Keratinocyte (primary cell): ENCODE measurements around the gene URM1. TPM values are rescaled to one million over a fixed set of nuclear protein-coding genes. Genes with fewer than 3 reads are reported as not detected.
A peak's percentile ranks its signal among the peaks of the same experiment; 100 is the strongest.

Source experiments
- DNase-seq: peaks from one replicate; pipeline ENCODE4 v3.0.0-alpha.2; 2011; ENCODE audit warnings: low read depth, missing footprints, low spot score
- FAIRE-seq: peaks from 2 replicates; lab custom pipeline; 2011; peaks lifted over from hg19 to GRCh38; lab: Jason Lieb, UNC
- H2AFZ ChIP-seq: 2 replicates; pipeline ENCODE4 v1.6.0; 2012; ENCODE audit warnings: low read length, control low read depth, inconsistent platforms; ENCODE audit not compliant: control insufficient read depth
- H3K27ac ChIP-seq: 2 replicates; pipeline ENCODE4 v1.5.1; 2011; ENCODE audit warnings: low read length; ENCODE audit not compliant: control insufficient read depth, insufficient read depth
- H3K27me3 ChIP-seq: 3 replicates; pipeline ENCODE4 v1.6.0; 2011; ENCODE audit warnings: low read length; ENCODE audit not compliant: control insufficient read depth, insufficient read depth; ENCODE audit errors: extremely low read depth
- H3K36me3 ChIP-seq, 2 experiments: 2 replicates in 1 of 2; 3 replicates in 1 of 2; pipeline ENCODE4 v1.5.1; 2011; ENCODE audit warnings: low read length in 2 of 2, mild to moderate bottlenecking in 1 of 2; ENCODE audit not compliant: control insufficient read depth in 2 of 2, insufficient read depth in 2 of 2; ENCODE audit errors: extremely low read depth in 1 of 2
- H3K4me1 ChIP-seq: 3 replicates; pipeline ENCODE4 v1.5.1; 2011; ENCODE audit warnings: low read length; ENCODE audit not compliant: control insufficient read depth, insufficient read depth; ENCODE audit errors: extremely low read depth
- H3K4me2 ChIP-seq: 3 replicates; pipeline ENCODE4 v1.6.0; 2011; ENCODE audit warnings: low read depth, low read length; ENCODE audit not compliant: control insufficient read depth, insufficient read depth; ENCODE audit errors: extremely low read depth
- H3K4me3 ChIP-seq, 3 experiments: fragments of 200-600 bp in 1 of 3; sonication (generic) in 1 of 3; 2 replicates in 2 of 3; 3 replicates in 1 of 3; pipeline ENCODE4 v1.5.1; 2011 to 2016; ENCODE audit warnings: low read length in 3 of 3, mild to moderate bottlenecking in 3 of 3, control low read depth in 2 of 3, inconsistent platforms in 1 of 3, low read depth in 1 of 3, mixed read lengths in 1 of 3, mixed run types in 1 of 3, moderate library complexity in 1 of 3; ENCODE audit not compliant: control insufficient read depth in 2 of 3, insufficient read depth in 2 of 3; ENCODE audit errors: extremely low read depth in 1 of 3
- H3K79me2 ChIP-seq: 2 replicates; pipeline ENCODE4 v1.6.0; 2012; ENCODE audit warnings: low read length; ENCODE audit not compliant: control insufficient read depth, insufficient read depth
- H3K9ac ChIP-seq: 3 replicates; pipeline ENCODE4 v1.6.0; 2011; ENCODE audit warnings: low read length; ENCODE audit not compliant: control insufficient read depth, insufficient read depth; ENCODE audit errors: extremely low read depth
- H3K9me1 ChIP-seq: 3 replicates; pipeline ENCODE4 v1.6.0; 2011; ENCODE audit warnings: low read length; ENCODE audit not compliant: control insufficient read depth, insufficient read depth; ENCODE audit errors: extremely low read depth
- H3K9me3 ChIP-seq: 2 replicates; pipeline ENCODE4 v1.5.1; 2012; ENCODE audit warnings: low read depth, low read length; ENCODE audit not compliant: control insufficient read depth
- H4K20me1 ChIP-seq: 3 replicates; pipeline ENCODE4 v1.6.0; 2011; ENCODE audit warnings: low read length; ENCODE audit not compliant: control insufficient read depth, insufficient read depth; ENCODE audit errors: extremely low read depth
- EZH2 ChIP-seq: IDR thresholded peaks from one replicate; pipeline ENCODE4 v1.6.1; 2012; ENCODE audit warnings: inconsistent platforms, mild to moderate bottlenecking, low read length, moderate library complexity
- dilution Hi-C: fragments of 300-500 bp; cut with MboI; formaldehyde crosslinking; loops from one replicate; pipeline ENCODE4 v1.7.0; 2020; ENCODE audit warnings: low sequenced_read_pairs; ENCODE audit not compliant: extremely low pct_ligation_motif_present
- polyA plus RNA-seq, 5 experiments: library from polyadenylated mRNA; depleted of rRNA in 3 of 5; stranded (reverse) in 3 of 5; stranded (forward) in 1 of 5; unstranded in 1 of 5; fragments of >200 nt; gene quantifications; 1 replicate in 1 of 5; 2 replicates in 3 of 5; 3 replicates in 1 of 5; pipeline versions ENCODE4 v1.2.1 to v1.2.3, GENCODE V29; 2011 to 2012; ENCODE audit warnings: missing spikeins in 2 of 5, low read depth in 1 of 5, low replicate concordance in 1 of 5
- TF ChIP-seq, protein P1 (sequence below), 3 experiments: IDR thresholded peaks in 1 of 3; conservative IDR thresholded peaks in 1 of 3; optimal IDR thresholded peaks in 1 of 3; 2 replicates in 2 of 3; 3 replicates in 1 of 3; pipeline versions ENCODE3 to v1.5.1; 2011; ENCODE audit warnings: low read length in 3 of 3, mild to moderate bottlenecking in 3 of 3, moderate library complexity in 2 of 3, control low read depth in 1 of 3, inconsistent platforms in 1 of 3; ENCODE audit not compliant: insufficient read depth in 2 of 3; ENCODE audit errors: extremely low read depth in 1 of 3

URM1 gene
- polyA plus RNA-seq, 1 donor (not counting 4 experiments of a cell fraction or from before 2014, with no cell fraction given), result 29.1 TPM

DNA sequence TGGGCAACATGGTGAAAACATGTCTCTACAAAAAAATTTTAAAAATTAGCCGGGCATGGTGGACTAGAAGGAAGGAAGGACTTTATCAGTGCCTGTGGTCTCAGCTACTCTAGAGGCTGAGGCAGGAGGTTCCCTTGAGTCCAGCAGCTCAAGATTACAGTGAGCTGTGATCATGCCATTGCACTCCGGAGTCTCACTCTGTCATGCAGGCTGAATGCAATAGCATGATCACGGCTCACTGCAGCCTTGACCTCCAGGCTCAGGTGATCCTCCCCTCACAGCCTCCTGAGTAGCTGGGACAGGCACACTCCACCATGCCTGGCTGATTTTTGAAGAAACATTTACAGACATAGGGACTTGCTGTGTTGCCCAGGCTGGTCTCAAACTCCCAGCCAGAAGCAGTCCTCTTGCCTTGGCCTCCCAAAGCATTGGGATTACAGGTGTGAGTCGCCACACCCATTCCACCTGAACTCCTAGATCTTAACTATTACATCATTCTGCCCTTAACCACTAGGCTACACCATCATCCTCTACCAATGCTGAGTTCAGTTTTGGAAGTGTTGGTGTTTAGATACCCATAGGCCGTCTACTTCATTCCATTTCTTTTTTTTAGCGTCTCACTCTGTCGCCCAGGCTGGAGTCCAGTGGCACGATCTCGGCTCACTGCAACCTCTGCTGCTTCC is 2.0 kb upstream of the URM1 start:
- TF ChIP-seq EZH2, result no peak
- TF ChIP-seq, protein P1, sequence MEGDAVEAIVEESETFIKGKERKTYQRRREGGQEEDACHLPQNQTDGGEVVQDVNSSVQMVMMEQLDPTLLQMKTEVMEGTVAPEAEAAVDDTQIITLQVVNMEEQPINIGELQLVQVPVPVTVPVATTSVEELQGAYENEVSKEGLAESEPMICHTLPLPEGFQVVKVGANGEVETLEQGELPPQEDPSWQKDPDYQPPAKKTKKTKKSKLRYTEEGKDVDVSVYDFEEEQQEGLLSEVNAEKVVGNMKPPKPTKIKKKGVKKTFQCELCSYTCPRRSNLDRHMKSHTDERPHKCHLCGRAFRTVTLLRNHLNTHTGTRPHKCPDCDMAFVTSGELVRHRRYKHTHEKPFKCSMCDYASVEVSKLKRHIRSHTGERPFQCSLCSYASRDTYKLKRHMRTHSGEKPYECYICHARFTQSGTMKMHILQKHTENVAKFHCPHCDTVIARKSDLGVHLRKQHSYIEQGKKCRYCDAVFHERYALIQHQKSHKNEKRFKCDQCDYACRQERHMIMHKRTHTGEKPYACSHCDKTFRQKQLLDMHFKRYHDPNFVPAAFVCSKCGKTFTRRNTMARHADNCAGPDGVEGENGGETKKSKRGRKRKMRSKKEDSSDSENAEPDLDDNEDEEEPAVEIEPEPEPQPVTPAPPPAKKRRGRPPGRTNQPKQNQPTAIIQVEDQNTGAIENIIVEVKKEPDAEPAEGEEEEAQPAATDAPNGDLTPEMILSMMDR (optimal IDR thresholded peaks at IDR 0.05 in 1 of 3, IDR thresholded peaks at IDR 0.05 in 1 of 3, conservative IDR thresholded peaks at IDR 0.05 in 1 of 3; ENCODE audit: extremely low read depth in 1 of 3, insufficient read depth in 2 of 3, low read length in 3 of 3), result no peak
- DNase-seq, result no peak
- H3K27me3 ChIP-seq, result no peaks in the 10 kb centered on the region
- no peak for FAIRE-seq
- H2AFZ ChIP-seq, result no peak overlapping the region
- H3K36me3 ChIP-seq, result peaks cover 0 to under 1% of the 10 kb centered on the region in 2 experiments
- no peak overlapping the region for H3K27ac ChIP-seq
- no peak overlapping the region for H3K4me3 ChIP-seq
- H3K79me2 ChIP-seq, result peaks cover 29% of the 10 kb centered on the region
- no peak overlapping the region for H3K9ac ChIP-seq
- peaks cover 21% of the 10 kb centered on the region for H3K4me1 ChIP-seq
- no peak overlapping the region for H3K4me2 ChIP-seq
- peaks cover 2% of the 10 kb centered on the region for H3K9me1 ChIP-seq
- no peaks in the 10 kb centered on the region for H4K20me1 ChIP-seq
- no peaks in the 10 kb centered on the region for H3K9me3 ChIP-seq
- dilution Hi-C loops, result no loop called here

DNA sequence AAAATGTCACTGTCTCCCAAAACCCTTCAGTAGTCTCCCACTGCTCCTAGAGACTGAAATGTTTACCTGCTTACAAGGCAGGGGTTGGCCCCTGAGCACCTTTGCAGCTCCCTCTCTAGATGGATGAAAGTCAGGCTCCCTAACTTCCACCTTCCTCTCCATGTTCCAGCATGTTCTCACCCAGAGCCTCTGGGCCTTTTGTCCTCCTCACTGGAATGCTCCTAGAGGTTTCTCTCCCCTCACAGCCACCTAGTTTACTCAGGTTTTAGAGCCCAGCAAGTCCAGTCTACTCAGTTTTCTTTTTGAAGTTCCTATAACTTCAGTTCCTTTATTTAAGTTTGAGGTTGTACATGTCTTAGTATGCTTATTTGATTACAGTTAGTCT is 815 bp upstream of the URM1 start:
- no peak for FAIRE-seq
- H3K4me1 ChIP-seq, result peaks cover 13% of the 10 kb centered on the region
- H3K9me1 ChIP-seq, result peaks cover 2% of the 10 kb centered on the region
- no peaks in the 10 kb centered on the region for H3K27me3 ChIP-seq
- no peak for DNase-seq
- dilution Hi-C loops, result no loop called here
- H4K20me1 ChIP-seq, result no peaks in the 10 kb centered on the region
- TF ChIP-seq, protein P1 (optimal IDR thresholded peaks at IDR 0.05 in 1 of 3, IDR thresholded peaks at IDR 0.05 in 1 of 3, conservative IDR thresholded peaks at IDR 0.05 in 1 of 3; ENCODE audit: extremely low read depth in 1 of 3, insufficient read depth in 2 of 3, low read length in 3 of 3), result peak in 2 of 3 experiments; percentile 4 to 8
- no peak for TF ChIP-seq EZH2
- H3K9me3 ChIP-seq, result no peaks in the 10 kb centered on the region
- peak overlapping the region; percentile 90 for H3K4me2 ChIP-seq
- peak overlapping the region; percentile 91 for H3K9ac ChIP-seq
- H3K27ac ChIP-seq, result peak overlapping the region; percentile 63
- H3K4me3 ChIP-seq, result peak overlapping the region; percentile 71 to 91 (median 76)
- peaks cover 40% of the 10 kb centered on the region for H3K79me2 ChIP-seq
- H2AFZ ChIP-seq, result peak overlapping the region; percentile 93
- peaks cover 4% of the 10 kb centered on the region in 2 experiments for H3K36me3 ChIP-seq
